ENCODE measurements around the gene SIGLEC11.
A peak's percentile ranks its signal among the peaks of the same experiment; 100 is the strongest.
"Not testable (repeated sequence)": the region's sequence is repeated elsewhere in the genome, so short reads cannot be mapped to it uniquely, and the experiment has no call there.

The SIGLEC11 gene

GRCh38 chr19:49952479-49952836 is 8.5 kb downstream of the SIGLEC11 start:
- no peak for DNase-seq (ENCODE audit: low read depth, low spot score)

- DNase-seq (ENCODE audit: low read depth, low spot score) = no peak
Observed at GRCh38 chr19:49951806-49952478, 9.0 kb downstream of the SIGLEC11 start.

- DNase-seq (ENCODE audit: low read depth, low spot score) = no peak
Observed at GRCh38 chr19:49950956-49951526, 9.9 kb downstream of the SIGLEC11 start.

- no peak for DNase-seq (ENCODE audit: low read depth, low spot score)
Observed at GRCh38 chr19:49950590-49950948, 10.4 kb downstream of the SIGLEC11 start.

- DNase-seq (ENCODE audit: low read depth, low spot score) = no peak
Observed at GRCh38 chr19:49949742-49950589, 11.0 kb downstream of the SIGLEC11 start.

GRCh38 chr19:49946415-49946814 is 14.6 kb downstream of the SIGLEC11 start:
- DNase-seq (ENCODE audit: low read depth, low spot score) = no peak

- DNase-seq (ENCODE audit: low read depth, low spot score) = not testable (repeated sequence)
Observed at GRCh38 chr19:49944567-49944966, 16.4 kb downstream of the SIGLEC11 start.

- no peak for DNase-seq (ENCODE audit: low read depth, low spot score)
Observed at GRCh38 chr19:49940482-49940791, 20.5 kb downstream of the SIGLEC11 start.

- no peak for DNase-seq (ENCODE audit: low read depth, low spot score)
Observed at GRCh38 chr19:49939721-49940481, 21.1 kb downstream of the SIGLEC11 start.

- no peak for DNase-seq (ENCODE audit: low read depth, low spot score)
Observed at GRCh38 chr19:49938662-49939061, 22.3 kb downstream of the SIGLEC11 start.

- DNase-seq (ENCODE audit: low read depth, low spot score) = peak; percentile 91
Observed at GRCh38 chr19:49937750-49938381, 23.1 kb downstream of the SIGLEC11 start.

- no peak for DNase-seq (ENCODE audit: low read depth, low spot score)
Observed at GRCh38 chr19:49936549-49936948, 24.4 kb downstream of the SIGLEC11 start.

GRCh38 chr19:49933643-49934042 is 27.3 kb downstream of the SIGLEC11 start:
- no peak for DNase-seq (ENCODE audit: low read depth, low spot score)

GRCh38 chr19:49932731-49933131 is 28.2 kb downstream of the SIGLEC11 start:
- DNase-seq (ENCODE audit: low read depth, low spot score) = no peak

GRCh38 chr19:49932041-49932451 is 28.9 kb downstream of the SIGLEC11 start:
- no peak for DNase-seq (ENCODE audit: low read depth, low spot score)

GRCh38 chr19:49931293-49932040 is 29.5 kb downstream of the SIGLEC11 start:
- no peak for DNase-seq (ENCODE audit: low read depth, low spot score)

GRCh38 chr19:49930483-49931011 is 30.4 kb downstream of the SIGLEC11 start:
- no peak for DNase-seq (ENCODE audit: low read depth, low spot score)

- peak; percentile 97 for DNase-seq (ENCODE audit: low read depth, low spot score)
Observed at GRCh38 chr19:49929611-49930482, 31.1 kb downstream of the SIGLEC11 start.

GRCh38 chr19:49929121-49929610 is 31.8 kb downstream of the SIGLEC11 start, which contains the start of the genes ATF5 and NUP62:
ATF5 (plus strand) TSS chr19:49929205; CDS start chr19:49930851, 1,646 bp downstream.
NUP62 (minus strand) TSS chr19:49929504; CDS start chr19:49909807, 19,697 bp downstream.
- peak; percentile 91 for DNase-seq (ENCODE audit: low read depth, low spot score)
